Measurements from ENCODE around the gene SLC49A3.
"Not testable (repeated sequence)": the region's sequence is repeated elsewhere in the genome, so short reads cannot be mapped to it uniquely, and the experiment has no call there.

Gene SLC49A3

GRCh38 chr4:700587-701264, 11.8 kb upstream of the SLC49A3 start:
- DNase-seq, result no peak

- no peak for DNase-seq
These were observed 11.0 kb upstream of the SLC49A3 start for GRCh38 chr4:699816-700580.

GRCh38 chr4:694341-694940, 5.5 kb upstream of the SLC49A3 start:
- not testable (repeated sequence) for DNase-seq

GRCh38 chr4:692771-693554, 4.0 kb upstream of the SLC49A3 start:
- no peak for DNase-seq

- no peak for DNase-seq
These were observed 772 bp upstream of the SLC49A3 start for GRCh38 chr4:689723-690122.

GRCh38 chr4:687971-688853, 739 bp downstream of the SLC49A3 start:
- DNase-seq, result no peak

- no peak for DNase-seq
These were observed 1.6 kb downstream of the SLC49A3 start for GRCh38 chr4:687048-687970.

- no peak for DNase-seq
These were observed 2.4 kb downstream of the SLC49A3 start for GRCh38 chr4:686413-687040.

- DNase-seq, result no peak
These were observed 3.1 kb downstream of the SLC49A3 start for GRCh38 chr4:685679-686412.

- no peak for DNase-seq
These were observed 4.2 kb downstream of the SLC49A3 start for GRCh38 chr4:684623-685327.

- peak; percentile 75 for DNase-seq
These were observed 4.8 kb downstream of the SLC49A3 start for GRCh38 chr4:683982-684622.

- no peak for DNase-seq
These were observed 5.6 kb downstream of the SLC49A3 start for GRCh38 chr4:683247-683897.

GRCh38 chr4:682490-683172, 6.3 kb downstream of the SLC49A3 start:
- no peak for DNase-seq

- DNase-seq, result peak; percentile 75
These were observed 7.1 kb downstream of the SLC49A3 start for GRCh38 chr4:681736-682451.

GRCh38 chr4:680928-681645, 7.9 kb downstream of the SLC49A3 start:
- DNase-seq, result no peak

GRCh38 chr4:680551-680927, 8.4 kb downstream of the SLC49A3 start:
- no peak for DNase-seq

Data from NCI-H1436 (cell line).